ENCODE measurements around the gene OXLD1.

- TF ChIP-seq CTCF (IDR thresholded peaks at IDR 0.05), result no peak
- no peak for TF ChIP-seq POLR2A (IDR thresholded peaks at IDR 0.05)
- TF ChIP-seq POLR2AphosphoS5 (IDR thresholded peaks at IDR 0.05), result no peak
- TF ChIP-seq EP300 (IDR thresholded peaks at IDR 0.05), result no peak
Measured at GRCh38 chr17:81656835-81657234, 9.6 kb downstream of the OXLD1 start.
